Neural cell (in vitro differentiated cells): ENCODE data around the gene ANAPC2.

Experiments
- CTCF ChIP-seq: fragments of 450-650 bp; IDR thresholded peaks from 2 replicates; pipeline ENCODE4 v1.5.1; 2014; ENCODE audit warnings: antibody characterized with exemption, mild to moderate bottlenecking, moderate library complexity; ENCODE audit not compliant: poor library complexity, severe bottlenecking
- POLR2AphosphoS5 ChIP-seq: IDR thresholded peaks from 2 replicates; pipeline ENCODE4 v1.6.1; 2012

- TF ChIP-seq CTCF (no peak), POLR2AphosphoS5 (no peak)
Measured at GRCh38 chr9:137146527-137146918, 41.8 kb downstream of the ANAPC2 start.
